ENCODE measurements around the gene BARHL1. TPM values are rescaled to one million over a fixed set of nuclear protein-coding genes. Genes with fewer than 3 reads are reported as not detected.

BARHL1 gene
- total RNA-seq, 1 experiment from 2014 or later, result not detected

- Histone ChIP-seq H3K9me3 (ENCODE audit: low read length) (no peaks in the 10 kb centered on the region), H3K4me3 (ENCODE audit: low read length) (peak overlapping the region; percentile 41), H3K36me3 (ENCODE audit: insufficient read depth, low read length) (no peaks in the 10 kb centered on the region), H3K27me3 (ENCODE audit: low read length) (no peaks in the 10 kb centered on the region), H2AFZ (ENCODE audit: low read length) (peak overlapping the region; percentile 84), H4K20me1 (ENCODE audit: insufficient read depth, low read depth, low read length) (no peaks in the 10 kb centered on the region), H3K4me1 (ENCODE audit: low read length) (peaks cover 47% of the 10 kb centered on the region), H3K9ac (ENCODE audit: low read length) (peak overlapping the region; percentile 62), H3K79me2 (ENCODE audit: low read length) (no peaks in the 10 kb centered on the region), H3K9me2 (replicated peaks; ENCODE audit: insufficient read depth, low read length) (no peaks in the 10 kb centered on the region), H3K4me2 (ENCODE audit: low read depth, low read length, poor library complexity, severe bottlenecking) (peak overlapping the region; percentile 78), H3K27ac (ENCODE audit: low read length) (peak overlapping the region; percentile 98)
- no peak for DNase-seq
Observed at GRCh38 chr9:132548751-132549640, 33.4 kb upstream of the BARHL1 start.

- no peak overlapping the region for H3K9ac ChIP-seq (ENCODE audit: low read length)
- no peaks in the 10 kb centered on the region for H3K9me3 ChIP-seq (ENCODE audit: low read length)
- no peak overlapping the region for H2AFZ ChIP-seq (ENCODE audit: low read length)
- DNase-seq, result no peak
- peaks cover 38% of the 10 kb centered on the region for H3K4me1 ChIP-seq (ENCODE audit: low read length)
- no peaks in the 10 kb centered on the region for H3K79me2 ChIP-seq (ENCODE audit: low read length)
- H3K4me2 ChIP-seq (ENCODE audit: low read depth, low read length, poor library complexity, severe bottlenecking), result no peak overlapping the region
- no peak overlapping the region for H3K4me3 ChIP-seq (ENCODE audit: low read length)
- H4K20me1 ChIP-seq (ENCODE audit: insufficient read depth, low read depth, low read length), result no peaks in the 10 kb centered on the region
- H3K9me2 ChIP-seq (replicated peaks; ENCODE audit: insufficient read depth, low read length), result no peaks in the 10 kb centered on the region
- no peaks in the 10 kb centered on the region for H3K27me3 ChIP-seq (ENCODE audit: low read length)
- no peaks in the 10 kb centered on the region for H3K36me3 ChIP-seq (ENCODE audit: insufficient read depth, low read length)
- H3K27ac ChIP-seq (ENCODE audit: low read length), result no peak overlapping the region
Observed at GRCh38 chr9:132551556-132551955, 30.9 kb upstream of the BARHL1 start.

- Histone ChIP-seq H3K27ac (ENCODE audit: low read length) (no peak overlapping the region), H3K4me1 (ENCODE audit: low read length) (peaks cover 33% of the 10 kb centered on the region), H4K20me1 (ENCODE audit: insufficient read depth, low read depth, low read length) (no peaks in the 10 kb centered on the region), H3K4me2 (ENCODE audit: low read depth, low read length, poor library complexity, severe bottlenecking) (no peak overlapping the region), H3K9me3 (ENCODE audit: low read length) (no peaks in the 10 kb centered on the region), H2AFZ (ENCODE audit: low read length) (no peak overlapping the region), H3K36me3 (ENCODE audit: insufficient read depth, low read length) (no peaks in the 10 kb centered on the region), H3K4me3 (ENCODE audit: low read length) (no peak overlapping the region), H3K9me2 (replicated peaks; ENCODE audit: insufficient read depth, low read length) (no peaks in the 10 kb centered on the region), H3K9ac (ENCODE audit: low read length) (no peak overlapping the region), H3K27me3 (ENCODE audit: low read length) (no peaks in the 10 kb centered on the region), H3K79me2 (ENCODE audit: low read length) (no peaks in the 10 kb centered on the region)
- no peak for DNase-seq
Observed at GRCh38 chr9:132552041-132552440, 30.4 kb upstream of the BARHL1 start.

GRCh38 chr9:132554755-132555154 is 27.7 kb upstream of the BARHL1 start:
- Histone ChIP-seq H3K27ac (ENCODE audit: low read length) (no peak overlapping the region), H3K9me3 (ENCODE audit: low read length) (no peaks in the 10 kb centered on the region), H4K20me1 (ENCODE audit: insufficient read depth, low read depth, low read length) (no peaks in the 10 kb centered on the region), H3K4me2 (ENCODE audit: low read depth, low read length, poor library complexity, severe bottlenecking) (no peak overlapping the region), H3K9me2 (replicated peaks; ENCODE audit: insufficient read depth, low read length) (no peaks in the 10 kb centered on the region), H3K4me3 (ENCODE audit: low read length) (no peak overlapping the region), H2AFZ (ENCODE audit: low read length) (no peak overlapping the region), H3K36me3 (ENCODE audit: insufficient read depth, low read length) (no peaks in the 10 kb centered on the region), H3K9ac (ENCODE audit: low read length) (no peak overlapping the region), H3K27me3 (ENCODE audit: low read length) (no peaks in the 10 kb centered on the region), H3K4me1 (ENCODE audit: low read length) (peaks cover 6% of the 10 kb centered on the region), H3K79me2 (ENCODE audit: low read length) (no peaks in the 10 kb centered on the region)
- no peak for DNase-seq

- Histone ChIP-seq H3K36me3 (ENCODE audit: insufficient read depth, low read length) (no peaks in the 10 kb centered on the region), H3K9me2 (replicated peaks; ENCODE audit: insufficient read depth, low read length) (no peaks in the 10 kb centered on the region), H3K9me3 (ENCODE audit: low read length) (no peaks in the 10 kb centered on the region), H3K27me3 (ENCODE audit: low read length) (no peaks in the 10 kb centered on the region), H3K9ac (ENCODE audit: low read length) (no peak overlapping the region), H2AFZ (ENCODE audit: low read length) (no peak overlapping the region), H4K20me1 (ENCODE audit: insufficient read depth, low read depth, low read length) (no peaks in the 10 kb centered on the region), H3K4me2 (ENCODE audit: low read depth, low read length, poor library complexity, severe bottlenecking) (no peak overlapping the region), H3K4me1 (ENCODE audit: low read length) (no peaks in the 10 kb centered on the region), H3K79me2 (ENCODE audit: low read length) (no peaks in the 10 kb centered on the region), H3K27ac (ENCODE audit: low read length) (no peak overlapping the region), H3K4me3 (ENCODE audit: low read length) (no peak overlapping the region)
- DNase-seq, result no peak
Observed at GRCh38 chr9:132555528-132555927, 26.9 kb upstream of the BARHL1 start.

DNA sequence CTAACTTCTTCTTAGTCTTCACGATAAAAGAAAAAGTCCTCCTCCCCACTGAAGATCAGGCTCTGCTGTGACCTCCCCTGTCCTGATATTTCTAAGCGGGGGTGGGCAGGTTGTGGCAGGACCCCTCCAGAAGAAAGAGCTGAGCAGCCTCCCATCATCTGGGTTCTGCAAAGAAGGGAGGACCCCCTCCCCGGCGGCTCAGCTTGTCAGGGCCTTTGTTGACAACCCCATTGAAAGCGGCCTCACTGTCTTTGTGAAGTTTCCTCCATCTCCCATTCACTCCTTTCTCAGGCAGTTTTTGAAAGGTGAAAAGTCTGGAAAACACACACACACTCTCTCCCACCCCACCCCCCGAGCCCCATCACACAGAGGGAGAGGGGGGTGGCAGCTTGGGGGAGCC is 26.2 kb upstream of the BARHL1 start:
- Histone ChIP-seq H3K4me3 (ENCODE audit: low read length) (no peak overlapping the region), H3K4me1 (ENCODE audit: low read length) (no peaks in the 10 kb centered on the region), H2AFZ (ENCODE audit: low read length) (no peak overlapping the region), H4K20me1 (ENCODE audit: insufficient read depth, low read depth, low read length) (no peaks in the 10 kb centered on the region), H3K27ac (ENCODE audit: low read length) (no peak overlapping the region), H3K36me3 (ENCODE audit: insufficient read depth, low read length) (no peaks in the 10 kb centered on the region), H3K9ac (ENCODE audit: low read length) (no peak overlapping the region), H3K79me2 (ENCODE audit: low read length) (no peaks in the 10 kb centered on the region), H3K9me2 (replicated peaks; ENCODE audit: insufficient read depth, low read length) (no peaks in the 10 kb centered on the region), H3K4me2 (ENCODE audit: low read depth, low read length, poor library complexity, severe bottlenecking) (no peak overlapping the region), H3K9me3 (ENCODE audit: low read length) (no peaks in the 10 kb centered on the region), H3K27me3 (ENCODE audit: low read length) (no peaks in the 10 kb centered on the region)
- DNase-seq, result no peak

GRCh38 chr9:132556714-132557113 is 25.7 kb upstream of the BARHL1 start:
- H3K27me3 ChIP-seq (ENCODE audit: low read length), result no peaks in the 10 kb centered on the region
- DNase-seq, result no peak

GRCh38 chr9:132557159-132557558 is 25.2 kb upstream of the BARHL1 start:
- H4K20me1 ChIP-seq (ENCODE audit: insufficient read depth, low read depth, low read length), result no peaks in the 10 kb centered on the region
- H2AFZ ChIP-seq (ENCODE audit: low read length), result no peak overlapping the region
- no peaks in the 10 kb centered on the region for H3K9me2 ChIP-seq (replicated peaks; ENCODE audit: insufficient read depth, low read length)

More at GRCh38 chr9:132556714-132557113, 25.7 kb upstream of the BARHL1 start:
- Histone ChIP-seq H4K20me1 (ENCODE audit: insufficient read depth, low read depth, low read length) (no peaks in the 10 kb centered on the region), H3K9me3 (ENCODE audit: low read length) (no peaks in the 10 kb centered on the region), H3K36me3 (ENCODE audit: insufficient read depth, low read length) (no peaks in the 10 kb centered on the region), H3K9me2 (replicated peaks; ENCODE audit: insufficient read depth, low read length) (no peaks in the 10 kb centered on the region), H3K79me2 (ENCODE audit: low read length) (no peaks in the 10 kb centered on the region), H3K4me1 (ENCODE audit: low read length) (no peaks in the 10 kb centered on the region), H2AFZ (ENCODE audit: low read length) (no peak overlapping the region), H3K27ac (ENCODE audit: low read length) (no peak overlapping the region), H3K4me3 (ENCODE audit: low read length) (no peak overlapping the region), H3K4me2 (ENCODE audit: low read depth, low read length, poor library complexity, severe bottlenecking) (no peak overlapping the region), H3K9ac (ENCODE audit: low read length) (no peak overlapping the region)

More at GRCh38 chr9:132557159-132557558, 25.2 kb upstream of the BARHL1 start:
- H3K4me2 ChIP-seq (ENCODE audit: low read depth, low read length, poor library complexity, severe bottlenecking), result no peak overlapping the region
- no peak overlapping the region for H3K9ac ChIP-seq (ENCODE audit: low read length)
- no peak overlapping the region for H3K4me3 ChIP-seq (ENCODE audit: low read length)
- H3K79me2 ChIP-seq (ENCODE audit: low read length), result no peaks in the 10 kb centered on the region
- no peaks in the 10 kb centered on the region for H3K9me3 ChIP-seq (ENCODE audit: low read length)
- no peaks in the 10 kb centered on the region for H3K36me3 ChIP-seq (ENCODE audit: insufficient read depth, low read length)
- DNase-seq, result no peak
- H3K4me1 ChIP-seq (ENCODE audit: low read length), result no peaks in the 10 kb centered on the region
- no peak overlapping the region for H3K27ac ChIP-seq (ENCODE audit: low read length)
- no peaks in the 10 kb centered on the region for H3K27me3 ChIP-seq (ENCODE audit: low read length)
